Bone marrow (tissue), 2 donors: ENCODE measurements around the gene ETV4.

ENCODE experiments used
- DNase-seq, 2 donors: peaks; one replicate each; lab custom pipeline; 2025; lab: John Stamatoyannopoulos, UW

Gene ETV4

GRCh38 chr17:43572368-43572980, 26.3 kb upstream of the ETV4 start:
- no peak for DNase-seq

GRCh38 chr17:43570518-43570928, 24.4 kb upstream of the ETV4 start:
- DNase-seq = no peak

- no peak for DNase-seq
Observed at GRCh38 chr17:43568506-43569082, 22.5 kb upstream of the ETV4 start.

- no peak for DNase-seq
Observed at GRCh38 chr17:43563600-43564594, 17.8 kb upstream of the ETV4 start.

- DNase-seq = no peak
Observed at GRCh38 chr17:43562679-43563599, 16.8 kb upstream of the ETV4 start.

GRCh38 chr17:43560461-43561427, 14.6 kb upstream of the ETV4 start:
- DNase-seq = no peak

GRCh38 chr17:43559161-43559816, 13.1 kb upstream of the ETV4 start:
- no peak for DNase-seq

- DNase-seq = no peak
Observed at GRCh38 chr17:43558805-43559160, 12.6 kb upstream of the ETV4 start.

- peak in 1 of 2 donors; percentile 28 for DNase-seq
Observed at GRCh38 chr17:43556292-43556691, 10.2 kb upstream of the ETV4 start.

GRCh38 chr17:43554857-43555256, 8.7 kb upstream of the ETV4 start:
- DNase-seq = no peak

GRCh38 chr17:43553573-43553972, 7.4 kb upstream of the ETV4 start:
- DNase-seq = no peak

GRCh38 chr17:43552229-43552837, 6.2 kb upstream of the ETV4 start:
- DNase-seq = no peak

- no peak for DNase-seq
Observed at GRCh38 chr17:43550754-43551153, 4.6 kb upstream of the ETV4 start.

GRCh38 chr17:43549496-43549895, 3.4 kb upstream of the ETV4 start:
- DNase-seq = no peak

- no peak for DNase-seq
Observed at GRCh38 chr17:43548689-43549379, 2.7 kb upstream of the ETV4 start.

GRCh38 chr17:43547659-43548256, 1.6 kb upstream of the ETV4 start:
- DNase-seq = no peak

GRCh38 chr17:43547189-43547550, 1.0 kb upstream of the ETV4 start:
- DNase-seq = no peak

- DNase-seq = no peak
Observed at GRCh38 chr17:43545383-43545632, 832 bp downstream of the ETV4 start.
